HL-60 (cell line): Measurements from ENCODE around the gene MAP3K19.

Experiments
- POLR2AphosphoS5 ChIP-seq: IDR thresholded peaks from 2 replicates; pipeline ENCODE4 v1.6.1; 2012; ENCODE audit warnings: low read depth
- TF ChIP-seq, protein P1 (sequence below): IDR thresholded peaks from one replicate; pipeline ENCODE4 v1.5.1; 2011; ENCODE audit warnings: low read length, control low read depth, inconsistent platforms; ENCODE audit not compliant: insufficient read depth

DNA sequence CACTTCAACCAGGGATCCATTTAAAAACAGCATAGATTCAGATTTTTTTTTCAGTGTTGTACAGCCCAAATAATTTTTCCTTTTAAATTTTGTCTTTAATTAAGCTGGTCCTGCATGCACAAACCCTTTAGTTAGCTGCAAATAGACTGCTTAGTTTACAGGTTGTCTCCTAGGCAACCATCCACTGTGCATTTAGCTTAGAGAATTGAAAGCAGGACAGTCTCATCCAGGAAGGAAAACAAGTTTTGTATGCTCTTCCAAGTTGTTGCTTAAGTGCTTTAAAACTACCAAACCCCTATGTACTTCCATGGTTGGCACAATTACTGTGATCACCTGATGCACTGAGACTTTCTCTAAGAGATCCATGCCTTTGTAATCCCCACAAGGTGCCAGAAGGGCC is at the start of gene MAP3K19:
- no peak for TF ChIP-seq POLR2AphosphoS5
- TF ChIP-seq, protein P1, sequence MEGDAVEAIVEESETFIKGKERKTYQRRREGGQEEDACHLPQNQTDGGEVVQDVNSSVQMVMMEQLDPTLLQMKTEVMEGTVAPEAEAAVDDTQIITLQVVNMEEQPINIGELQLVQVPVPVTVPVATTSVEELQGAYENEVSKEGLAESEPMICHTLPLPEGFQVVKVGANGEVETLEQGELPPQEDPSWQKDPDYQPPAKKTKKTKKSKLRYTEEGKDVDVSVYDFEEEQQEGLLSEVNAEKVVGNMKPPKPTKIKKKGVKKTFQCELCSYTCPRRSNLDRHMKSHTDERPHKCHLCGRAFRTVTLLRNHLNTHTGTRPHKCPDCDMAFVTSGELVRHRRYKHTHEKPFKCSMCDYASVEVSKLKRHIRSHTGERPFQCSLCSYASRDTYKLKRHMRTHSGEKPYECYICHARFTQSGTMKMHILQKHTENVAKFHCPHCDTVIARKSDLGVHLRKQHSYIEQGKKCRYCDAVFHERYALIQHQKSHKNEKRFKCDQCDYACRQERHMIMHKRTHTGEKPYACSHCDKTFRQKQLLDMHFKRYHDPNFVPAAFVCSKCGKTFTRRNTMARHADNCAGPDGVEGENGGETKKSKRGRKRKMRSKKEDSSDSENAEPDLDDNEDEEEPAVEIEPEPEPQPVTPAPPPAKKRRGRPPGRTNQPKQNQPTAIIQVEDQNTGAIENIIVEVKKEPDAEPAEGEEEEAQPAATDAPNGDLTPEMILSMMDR, result no peak
